ENCODE data around the gene ITIH2. TPM values are rescaled to one million over a fixed set of nuclear protein-coding genes. Genes with fewer than 3 reads are reported as not detected.
A peak's percentile ranks its signal among the peaks of the same experiment; 100 is the strongest.
"Not testable (repeated sequence)": the region's sequence is repeated elsewhere in the genome, so short reads cannot be mapped to it uniquely, and the experiment has no call there.

ITIH2 gene
- total and polyA plus RNA-seq, 9 of the 15 experiments (the other 6 are each of a cell fraction or from before 2014, with no cell fraction given), result 0.66 TPM; not detected in 8

DNA sequence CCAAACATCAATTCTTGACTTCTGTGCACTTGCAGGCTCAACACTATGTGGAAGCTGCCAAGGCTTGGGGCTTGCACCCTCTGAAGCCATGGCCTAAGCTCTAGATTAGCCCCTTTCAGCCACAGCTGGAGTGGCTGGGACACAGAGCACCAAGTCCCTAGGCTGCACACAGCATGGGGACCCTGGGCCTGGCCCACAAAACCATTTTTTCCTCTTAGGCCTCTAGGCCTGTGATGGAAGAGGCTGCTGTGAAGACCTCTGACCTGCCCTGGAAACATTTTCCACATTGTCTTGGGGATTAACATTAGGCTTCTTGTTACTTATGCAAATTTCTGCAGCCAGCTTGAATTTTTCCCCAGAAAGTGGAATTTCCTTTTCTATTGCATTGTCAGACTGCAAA lies 10.7 kb upstream of the ITIH2 start:
- H3K4me2 ChIP-seq (ENCODE audit: insufficient read depth, low read length); H3K36me3 ChIP-seq (ENCODE audit: control insufficient read depth, insufficient read depth, low read length); H3K27ac ChIP-seq (ENCODE audit: extremely low read depth, low read depth, low read length); H3K9me1 ChIP-seq (ENCODE audit: control insufficient read depth, insufficient read depth, low read length); POLR2A ChIA-PET; H3K9ac ChIP-seq (ENCODE audit: insufficient read depth in 1 of 2, low read depth in 2 of 2, low read length in 2 of 2); ATAC-seq; H3K4me3 ChIP-seq; CTCF ChIA-PET (ENCODE audit: low intra/inter-chr PET ratio); H3K27me3 ChIP-seq (ENCODE audit: control insufficient read depth in 2 of 2, insufficient read depth in 2 of 2, low read length in 2 of 2); H3K9me3 ChIP-seq (replicated peaks; ENCODE audit: control insufficient read depth, insufficient read depth, low read depth, low read length); H4K20me1 ChIP-seq (replicated peaks; ENCODE audit: control insufficient read depth, insufficient read depth, low read length); H3K4me1 ChIP-seq (replicated peaks in 1 of 2; ENCODE audit: control insufficient read depth in 2 of 2, insufficient read depth in 2 of 2, low read length in 2 of 2); intact Hi-C loops (cut with micrococcal nuclease); BruUV-seq (replicated peaks); H3K79me2 ChIP-seq (ENCODE audit: control insufficient read depth, insufficient read depth, low read length); DNase-seq (ENCODE audit: extremely low read depth in 1 of 4, low spot score in 3 of 4); H2AFZ ChIP-seq (ENCODE audit: low read depth, low read length); in situ Hi-C loops (cut with MboI); FAIRE-seq: not testable (repeated sequence)
- peak; percentile 24 for TF ChIP-seq ZFP36 (IDR thresholded peaks at IDR 0.05; ENCODE audit: low read depth, low read length, partially characterized antibody)

DNA sequence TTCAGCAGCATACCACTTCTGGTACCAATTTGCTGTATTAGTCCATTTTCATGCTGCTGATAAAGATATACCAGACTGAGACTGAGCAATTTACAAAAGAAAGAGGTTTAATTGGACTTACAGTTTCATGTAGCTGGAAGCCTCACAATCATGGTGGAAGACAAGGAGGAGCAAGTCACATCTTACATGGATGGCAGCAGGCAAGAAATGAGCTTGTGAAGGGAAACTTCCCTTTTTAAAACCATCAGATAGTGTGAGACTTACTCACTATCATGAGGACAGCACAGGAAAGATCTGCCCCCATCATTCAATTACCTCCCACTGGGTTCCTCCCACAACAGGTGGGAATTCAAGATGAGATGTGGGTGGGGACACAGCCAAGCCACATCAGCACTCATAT lies 9.9 kb upstream of the ITIH2 start:
- BruUV-seq (replicated peaks); H3K9ac ChIP-seq (ENCODE audit: insufficient read depth in 1 of 2, low read depth in 2 of 2, low read length in 2 of 2); FAIRE-seq; H3K4me1 ChIP-seq (replicated peaks in 1 of 2; ENCODE audit: control insufficient read depth in 2 of 2, insufficient read depth in 2 of 2, low read length in 2 of 2); H3K36me3 ChIP-seq (ENCODE audit: control insufficient read depth, insufficient read depth, low read length); H4K20me1 ChIP-seq (replicated peaks; ENCODE audit: control insufficient read depth, insufficient read depth, low read length); DNase-seq (ENCODE audit: extremely low read depth in 1 of 4, low spot score in 3 of 4); H2AFZ ChIP-seq (ENCODE audit: low read depth, low read length); H3K4me3 ChIP-seq; H3K79me2 ChIP-seq (ENCODE audit: control insufficient read depth, insufficient read depth, low read length); H3K27ac ChIP-seq (ENCODE audit: extremely low read depth, low read depth, low read length); POLR2A ChIA-PET; H3K9me3 ChIP-seq (replicated peaks; ENCODE audit: control insufficient read depth, insufficient read depth, low read depth, low read length); intact Hi-C loops (cut with micrococcal nuclease); CTCF ChIA-PET (ENCODE audit: low intra/inter-chr PET ratio); in situ Hi-C loops (cut with MboI); H3K4me2 ChIP-seq (ENCODE audit: insufficient read depth, low read length); H3K9me1 ChIP-seq (ENCODE audit: control insufficient read depth, insufficient read depth, low read length); H3K27me3 ChIP-seq (ENCODE audit: control insufficient read depth in 2 of 2, insufficient read depth in 2 of 2, low read length in 2 of 2); ATAC-seq: not testable (repeated sequence)
- peak; percentile 95 for TF ChIP-seq ZNF431 (CRISPR knock-in tag; IDR thresholded peaks at IDR 0.05)

Data from K562 (cell line).